GM19468 (cell line): ENCODE data around the gene CHGA.

Experiments
- ATAC-seq: cut with Tn5 transposase; IDR thresholded peaks from one replicate; pipeline ENCODE4 v1.9.1; 2021; ENCODE audit warnings: mild to moderate bottlenecking, moderate library complexity, moderate number of reproducible peaks; ENCODE audit not compliant: unreplicated experiment; ENCODE audit errors: extremely low read depth

The CHGA gene

GRCh38 chr14:92922883-92923743 lies at the start of gene CHGA:
Gene CHGA, plus strand, starts transcription at chr14:92923150. Its CDS starts 210 bp downstream, at chr14:92923360.
- ATAC-seq: no peak

- ATAC-seq: no peak
Measured at GRCh38 chr14:92874962-92875661, 47.8 kb upstream of the CHGA start.

GRCh38 chr14:92877757-92878431 lies 45.1 kb upstream of the CHGA start:
- no peak for ATAC-seq

GRCh38 chr14:92880351-92880750 lies 42.6 kb upstream of the CHGA start:
- no peak for ATAC-seq

GRCh38 chr14:92880851-92881250 lies 42.1 kb upstream of the CHGA start:
- ATAC-seq: no peak

- no peak for ATAC-seq
Measured at GRCh38 chr14:92883066-92883465, 39.9 kb upstream of the CHGA start.

- ATAC-seq: no peak
Measured at GRCh38 chr14:92884410-92884809, 38.5 kb upstream of the CHGA start.

- no peak for ATAC-seq
Measured at GRCh38 chr14:92885279-92886061, 37.5 kb upstream of the CHGA start.

GRCh38 chr14:92886337-92886736 lies 36.6 kb upstream of the CHGA start:
- ATAC-seq: no peak

- ATAC-seq: no peak
Measured at GRCh38 chr14:92887157-92887556, 35.8 kb upstream of the CHGA start.

- no peak for ATAC-seq
Measured at GRCh38 chr14:92888896-92889295, 34.1 kb upstream of the CHGA start.

GRCh38 chr14:92890830-92891588 lies 31.9 kb upstream of the CHGA start:
- ATAC-seq: no peak

- ATAC-seq: no peak
Measured at GRCh38 chr14:92892589-92892988, 30.4 kb upstream of the CHGA start.

GRCh38 chr14:92895352-92895878 lies 27.5 kb upstream of the CHGA start:
- ATAC-seq: no peak

- no peak for ATAC-seq
Measured at GRCh38 chr14:92897922-92898565, 24.9 kb upstream of the CHGA start.

GRCh38 chr14:92898566-92899131 lies 24.3 kb upstream of the CHGA start:
- no peak for ATAC-seq

- ATAC-seq: no peak
Measured at GRCh38 chr14:92900660-92901059, 22.3 kb upstream of the CHGA start.

GRCh38 chr14:92902191-92902590 lies 20.8 kb upstream of the CHGA start:
- ATAC-seq: no peak
